AML-193 (cell line): ENCODE measurements around the gene HTR6.

Source experiments
- DNase-seq, 2 experiments: peaks; one replicate each; lab custom pipeline; 2025; lab: John Stamatoyannopoulos, UW

The HTR6 gene

DNA sequence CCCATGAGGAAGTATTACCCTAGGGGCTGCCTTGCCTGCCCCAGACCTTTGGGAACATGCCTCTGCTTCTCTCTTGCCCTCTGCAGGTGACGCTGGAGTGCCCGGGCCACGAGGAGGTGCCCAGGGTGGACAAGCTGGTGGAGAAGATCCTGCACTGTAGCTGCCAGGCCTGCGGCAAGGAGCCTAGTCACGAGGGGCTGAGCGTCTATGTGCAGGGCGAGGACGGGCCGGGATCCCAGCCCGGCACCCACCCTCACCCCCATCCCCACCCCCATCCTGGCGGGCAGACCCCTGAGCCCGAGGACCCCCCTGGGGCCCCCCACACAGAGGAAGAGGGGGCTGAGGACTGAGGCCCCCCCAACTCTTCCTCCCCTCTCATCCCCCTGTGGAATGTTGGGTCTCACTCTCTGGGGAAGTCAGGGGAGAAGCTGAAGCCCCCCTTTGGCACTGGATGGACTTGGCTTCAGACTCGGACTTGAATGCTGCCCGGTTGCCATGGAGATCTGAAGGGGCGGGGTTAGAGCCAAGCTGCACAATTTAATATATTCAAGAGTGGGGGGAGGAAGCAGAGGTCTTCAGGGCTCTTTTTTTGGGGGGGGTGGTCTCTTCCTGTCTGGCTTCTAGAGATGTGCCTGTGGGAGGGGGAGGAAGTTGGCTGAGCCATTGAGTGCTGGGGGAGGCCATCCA is 7.8 kb upstream of the HTR6 start:
- no peak for DNase-seq

DNA sequence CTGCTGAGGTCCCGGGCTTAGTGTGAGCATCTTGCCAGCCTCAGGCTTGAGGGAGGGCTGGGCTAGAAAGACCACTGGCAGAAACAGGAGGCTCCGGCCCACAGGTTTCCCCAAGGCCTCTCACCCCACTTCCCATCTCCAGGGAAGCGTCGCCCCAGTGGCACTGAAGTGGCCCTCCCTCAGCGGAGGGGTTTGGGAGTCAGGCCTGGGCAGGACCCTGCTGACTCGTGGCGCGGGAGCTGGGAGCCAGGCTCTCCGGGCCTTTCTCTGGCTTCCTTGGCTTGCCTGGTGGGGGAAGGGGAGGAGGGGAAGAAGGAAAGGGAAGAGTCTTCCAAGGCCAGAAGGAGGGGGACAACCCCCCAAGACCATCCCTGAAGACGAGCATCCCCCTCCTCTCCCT is 7.2 kb upstream of the HTR6 start:
- no peak for DNase-seq

DNA sequence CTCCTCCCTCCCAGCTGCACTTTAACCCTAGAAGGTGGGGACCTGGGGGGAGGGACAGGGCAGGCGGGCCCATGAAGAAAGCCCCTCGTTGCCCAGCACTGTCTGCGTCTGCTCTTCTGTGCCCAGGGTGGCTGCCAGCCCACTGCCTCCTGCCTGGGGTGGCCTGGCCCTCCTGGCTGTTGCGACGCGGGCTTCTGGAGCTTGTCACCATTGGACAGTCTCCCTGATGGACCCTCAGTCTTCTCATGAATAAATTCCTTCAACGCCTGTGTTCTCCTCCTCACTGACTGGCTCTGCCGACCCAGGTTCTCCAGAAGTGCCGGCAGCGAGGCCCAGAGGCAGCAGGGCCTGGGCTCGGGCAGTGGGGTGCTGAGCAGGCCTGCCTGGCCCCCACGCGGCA is 6.5 kb upstream of the HTR6 start:
- DNase-seq: no peak

DNA sequence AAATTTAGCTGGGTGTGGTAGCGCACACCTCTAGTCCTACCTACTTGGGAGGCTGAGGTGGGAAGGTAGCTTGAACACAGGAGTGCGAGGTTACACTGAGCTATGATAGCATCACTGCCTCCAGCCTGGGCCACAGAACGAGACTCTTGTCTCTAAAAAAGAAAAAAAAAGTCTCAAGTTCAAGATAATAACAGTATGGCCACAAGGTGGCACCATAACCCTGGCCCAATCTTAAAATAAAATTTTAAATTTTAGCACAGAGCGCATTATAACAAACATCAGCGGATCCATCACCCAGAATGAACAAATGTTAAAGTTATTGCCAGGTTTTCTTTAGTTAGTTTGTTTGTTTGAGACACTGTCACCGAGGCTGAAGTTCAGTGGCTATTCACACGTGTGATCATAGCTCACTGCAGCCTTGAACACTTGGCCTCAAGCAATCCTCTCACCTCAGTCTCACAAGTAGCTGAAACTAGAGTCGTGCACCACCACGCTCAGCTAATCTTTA is 2.9 kb upstream of the HTR6 start:
- peak; percentile 40 to 56 for DNase-seq

DNA sequence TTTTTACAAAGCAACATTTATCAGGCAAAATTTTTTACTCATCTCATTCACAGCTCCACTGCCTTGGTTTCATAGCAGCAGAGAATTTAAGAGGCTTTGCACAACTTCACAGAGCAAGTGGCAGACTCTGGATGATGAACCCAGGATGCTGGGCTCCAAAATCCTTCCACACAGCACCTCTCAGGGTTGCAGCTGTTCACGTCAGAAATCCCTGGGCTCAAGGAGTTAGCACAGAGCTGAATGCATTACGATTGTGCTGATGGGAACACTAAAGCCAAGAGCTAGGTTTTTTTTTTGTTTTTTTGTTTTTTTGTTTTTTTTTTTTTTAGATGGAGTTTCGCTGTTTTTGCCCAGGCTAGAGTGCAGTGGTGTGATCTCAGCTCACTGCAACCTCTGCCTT is 2.4 kb upstream of the HTR6 start:
- DNase-seq: no peak

DNA sequence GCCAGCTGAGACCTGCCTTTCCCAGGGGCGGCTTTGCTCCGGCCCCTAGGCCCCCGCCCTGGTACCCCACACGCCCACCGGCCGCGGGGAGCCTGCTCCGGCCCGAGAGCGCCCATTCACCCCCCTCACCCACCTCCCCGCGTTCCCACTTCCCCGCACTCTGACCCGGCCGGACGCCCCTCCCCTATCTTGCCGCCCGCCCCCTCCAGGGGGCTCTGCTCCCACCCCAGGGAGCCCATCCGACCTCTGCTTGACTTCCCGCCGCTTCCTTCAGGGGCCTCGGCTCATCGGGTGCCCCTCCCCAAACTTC is 466 bp downstream of the HTR6 start:
- DNase-seq: no peak

DNA sequence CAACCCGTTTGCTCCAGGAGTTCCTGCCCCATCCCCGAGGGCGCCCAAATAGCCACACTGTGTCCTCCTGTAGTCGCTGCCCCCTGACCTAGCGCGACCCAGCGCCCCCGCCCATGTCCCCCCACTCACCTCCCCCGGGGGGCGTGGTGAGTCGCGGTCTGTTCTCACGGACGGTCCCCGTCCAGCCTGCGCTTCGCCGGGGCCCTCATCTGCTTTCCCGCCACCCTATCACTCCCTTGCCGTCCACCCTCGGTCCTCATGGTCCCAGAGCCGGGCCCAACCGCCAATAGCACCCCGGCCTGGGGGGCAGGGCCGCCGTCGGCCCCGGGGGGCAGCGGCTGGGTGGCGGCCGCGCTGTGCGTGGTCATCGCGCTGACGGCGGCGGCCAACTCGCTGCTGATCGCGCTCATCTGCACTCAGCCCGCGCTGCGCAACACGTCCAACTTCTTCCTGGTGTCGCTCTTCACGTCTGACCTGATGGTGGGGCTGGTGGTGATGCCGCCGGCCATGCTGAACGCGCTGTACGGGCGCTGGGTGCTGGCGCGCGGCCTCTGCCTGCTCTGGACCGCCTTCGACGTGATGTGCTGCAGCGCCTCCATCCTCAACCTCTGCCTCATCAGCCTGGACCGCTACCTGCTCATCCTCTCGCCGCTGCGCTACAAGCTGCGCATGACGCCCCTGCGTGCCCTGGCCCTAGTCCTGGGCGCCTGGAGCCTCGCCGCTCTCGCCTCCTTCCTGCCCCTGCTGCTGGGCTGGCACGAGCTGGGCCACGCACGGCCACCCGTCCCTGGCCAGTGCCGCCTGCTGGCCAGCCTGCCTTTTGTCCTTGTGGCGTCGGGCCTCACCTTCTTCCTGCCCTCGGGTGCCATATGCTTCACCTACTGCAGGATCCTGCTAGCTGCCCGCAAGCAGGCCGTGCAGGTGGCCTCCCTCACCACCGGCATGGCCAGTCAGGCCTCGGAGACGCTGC is 1.1 kb downstream of the HTR6 start:
- DNase-seq: no peak

DNA sequence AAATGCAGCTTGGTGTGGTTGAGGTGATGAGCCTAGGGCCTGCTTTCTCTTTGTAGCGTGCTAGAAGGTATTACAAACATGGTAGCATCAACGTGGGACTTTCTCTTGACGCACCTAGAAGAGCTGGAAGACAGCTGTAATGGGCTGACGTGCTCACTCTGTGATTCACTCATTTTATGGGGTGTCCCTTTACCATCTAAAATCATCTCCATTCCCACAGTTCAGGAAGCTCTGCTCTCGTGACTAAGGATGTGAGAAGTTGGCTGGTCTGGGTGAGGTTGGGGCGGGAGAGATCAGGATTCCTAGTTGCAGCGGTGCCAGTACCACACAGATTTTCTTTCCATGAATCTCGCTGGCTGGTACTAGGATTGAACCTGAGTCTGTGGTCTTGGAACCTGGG is 4.2 kb downstream of the HTR6 start:
- DNase-seq: no peak

DNA sequence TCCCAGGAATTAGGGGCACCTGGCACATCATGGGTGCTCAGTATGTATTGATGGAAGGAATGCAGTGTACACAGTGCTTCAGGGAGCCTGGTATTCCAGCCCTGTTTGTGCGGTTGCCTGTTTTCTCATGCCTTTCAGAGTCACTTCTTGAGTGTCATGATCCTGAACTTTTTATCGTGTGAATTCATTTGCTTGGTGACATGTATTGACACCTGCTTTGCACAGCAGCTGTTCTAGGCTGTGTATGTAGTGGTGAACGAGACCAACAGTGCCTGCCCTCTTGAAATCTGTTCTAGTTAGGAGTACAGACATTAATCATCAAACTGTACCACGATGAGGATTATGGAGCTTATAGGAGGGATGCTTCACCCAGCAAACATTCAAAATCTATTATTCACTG is 6.1 kb downstream of the HTR6 start:
- DNase-seq: no peak

DNA sequence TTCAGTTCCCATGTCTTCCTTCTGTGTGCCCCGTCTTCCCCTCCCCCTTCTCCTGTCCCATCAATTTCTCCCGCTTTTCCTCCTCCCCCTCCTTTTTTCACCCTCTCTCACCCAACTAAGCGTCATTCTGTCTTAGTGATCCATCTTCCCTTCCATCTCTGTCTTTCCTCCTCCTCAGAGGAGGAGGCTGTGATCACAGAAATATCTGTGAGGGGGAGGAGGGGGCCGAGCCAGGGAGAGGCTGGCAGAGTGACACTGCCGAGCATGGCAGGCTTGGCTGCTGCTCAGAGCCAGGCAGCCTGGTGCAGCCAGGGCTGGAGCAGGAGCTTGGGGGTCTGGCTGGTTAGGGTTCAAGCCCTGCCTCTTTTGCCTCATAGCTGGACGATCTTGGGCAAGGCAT is 7.6 kb downstream of the HTR6 start:
- no peak for DNase-seq

DNA sequence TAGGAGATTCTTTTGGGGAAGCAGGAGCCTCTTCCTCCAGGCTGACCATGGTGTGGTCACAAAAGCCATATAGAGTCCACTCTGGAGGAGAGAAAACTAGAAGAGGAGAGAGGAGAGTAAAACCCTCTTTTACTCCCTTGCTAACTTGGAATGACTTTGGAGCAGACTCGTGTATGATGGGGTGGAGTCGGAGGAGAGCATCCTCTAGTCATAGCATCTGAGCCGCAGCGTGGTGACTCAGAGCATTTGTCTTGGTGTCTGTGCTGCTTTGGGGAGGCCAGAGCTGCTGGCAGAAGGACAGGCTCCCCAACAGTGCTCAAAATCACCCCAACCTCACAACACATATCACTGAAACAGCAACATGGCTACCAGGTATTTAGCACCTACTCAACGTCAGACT is 11.1 kb downstream of the HTR6 start:
- DNase-seq: no peak

DNA sequence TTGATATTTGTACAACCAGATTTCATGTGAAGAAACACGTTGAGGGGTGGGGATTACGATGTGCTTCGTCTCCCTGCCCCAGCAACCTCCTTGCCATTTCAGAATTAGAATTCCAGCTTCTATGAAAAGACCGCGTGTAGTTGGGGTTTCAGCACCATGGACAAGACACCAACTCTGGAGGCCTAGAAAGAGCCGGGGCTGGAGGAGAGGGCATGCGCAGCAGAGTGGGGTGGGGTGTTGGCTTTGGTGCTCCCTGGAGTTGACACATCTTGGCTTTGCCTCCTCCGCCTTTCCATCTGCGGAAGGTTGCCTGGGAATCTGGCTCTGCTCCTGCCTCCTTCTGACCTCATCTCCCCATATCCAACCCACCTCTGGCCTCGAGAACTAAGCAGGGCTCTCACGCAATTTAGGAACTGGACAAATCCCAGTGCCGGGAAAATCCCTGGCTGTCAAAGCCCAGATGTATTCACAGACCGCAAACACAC is 11.8 kb downstream of the HTR6 start:
- DNase-seq: no peak

DNA sequence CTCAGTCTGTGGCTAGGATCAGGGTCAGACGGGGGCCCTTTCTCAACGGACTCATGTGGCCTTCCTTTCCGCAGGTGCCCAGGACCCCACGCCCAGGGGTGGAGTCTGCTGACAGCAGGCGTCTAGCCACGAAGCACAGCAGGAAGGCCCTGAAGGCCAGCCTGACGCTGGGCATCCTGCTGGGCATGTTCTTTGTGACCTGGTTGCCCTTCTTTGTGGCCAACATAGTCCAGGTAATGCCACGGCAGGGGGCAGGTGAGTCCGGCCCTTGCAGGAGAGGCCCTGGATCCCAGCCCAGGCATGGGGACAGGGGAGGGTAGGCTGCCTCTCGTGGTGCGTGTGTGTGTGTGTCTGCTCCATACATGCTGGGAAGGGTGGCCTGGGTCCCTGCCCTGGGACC is 13.8 kb downstream of the HTR6 start:
- no peak for DNase-seq

DNA sequence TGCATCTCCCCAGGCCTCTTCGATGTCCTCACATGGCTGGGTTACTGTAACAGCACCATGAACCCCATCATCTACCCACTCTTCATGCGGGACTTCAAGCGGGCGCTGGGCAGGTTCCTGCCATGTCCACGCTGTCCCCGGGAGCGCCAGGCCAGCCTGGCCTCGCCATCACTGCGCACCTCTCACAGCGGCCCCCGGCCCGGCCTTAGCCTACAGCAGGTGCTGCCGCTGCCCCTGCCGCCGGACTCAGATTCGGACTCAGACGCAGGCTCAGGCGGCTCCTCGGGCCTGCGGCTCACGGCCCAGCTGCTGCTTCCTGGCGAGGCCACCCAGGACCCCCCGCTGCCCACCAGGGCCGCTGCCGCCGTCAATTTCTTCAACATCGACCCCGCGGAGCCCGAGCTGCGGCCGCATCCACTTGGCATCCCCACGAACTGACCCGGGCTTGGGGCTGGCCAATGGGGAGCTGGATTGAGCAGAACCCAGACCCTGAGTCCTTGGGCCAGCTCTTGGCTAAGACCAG is 14.3 kb downstream of the HTR6 start:
- DNase-seq: no peak

DNA sequence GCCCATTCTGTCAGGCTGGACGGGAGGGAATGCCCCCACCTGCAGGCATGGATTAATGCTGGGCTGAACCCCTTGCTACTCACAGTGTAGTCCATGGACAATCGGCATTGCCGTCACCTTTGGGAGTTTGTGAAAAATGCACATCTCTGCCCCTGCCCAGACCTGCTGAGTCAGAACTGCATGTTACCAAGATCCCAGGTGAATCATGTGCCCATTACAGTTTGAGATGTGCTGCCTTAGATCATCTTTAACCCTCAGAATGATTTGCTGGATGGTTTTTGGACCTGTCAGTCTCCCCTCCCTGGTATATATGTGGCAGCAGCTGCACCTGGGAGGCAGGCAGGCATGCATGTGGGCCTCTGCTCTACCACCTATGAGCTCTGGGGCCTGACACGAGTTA is 15.0 kb downstream of the HTR6 start:
- DNase-seq: no peak

DNA sequence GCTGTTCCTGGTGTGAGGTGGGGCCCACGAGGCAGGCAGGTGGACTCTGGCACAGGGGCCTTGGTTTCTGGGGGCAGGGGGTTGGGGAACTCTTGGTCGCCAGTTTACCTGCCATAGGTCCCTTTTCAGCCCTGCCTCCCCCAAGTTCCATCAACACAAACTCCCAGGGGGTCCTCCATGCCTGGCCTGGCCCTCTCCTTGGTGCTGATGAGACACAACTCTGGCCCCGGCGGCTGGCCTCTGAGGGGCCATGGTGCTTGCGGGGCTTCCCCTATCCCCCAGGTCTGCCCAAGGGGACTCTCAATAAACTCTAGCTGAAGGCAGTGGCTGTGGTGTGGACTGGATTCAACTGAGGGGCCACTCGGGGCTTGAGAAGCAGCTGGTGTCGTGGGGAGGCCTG is 16.0 kb downstream of the HTR6 start:
- no peak for DNase-seq

DNA sequence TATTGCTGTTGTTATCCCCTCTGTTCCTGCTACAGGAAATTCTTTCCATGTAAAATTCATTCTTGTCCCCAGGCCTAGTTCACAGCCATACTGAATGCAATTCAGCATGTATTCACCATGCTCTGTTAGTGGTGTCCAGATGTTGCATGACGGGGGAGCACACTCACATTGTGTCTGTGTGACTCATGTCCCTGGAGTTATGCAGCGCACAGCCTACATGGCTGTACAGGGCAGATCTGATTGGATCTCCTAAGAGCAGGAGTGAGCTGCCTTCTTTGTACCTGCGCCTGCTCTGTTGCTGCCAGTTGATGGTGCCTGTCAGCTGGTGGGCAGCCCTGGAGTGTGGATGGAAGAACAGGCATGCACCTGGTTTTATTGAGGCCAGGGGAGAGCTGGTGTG is 17.6 kb downstream of the HTR6 start:
- no peak for DNase-seq

DNA sequence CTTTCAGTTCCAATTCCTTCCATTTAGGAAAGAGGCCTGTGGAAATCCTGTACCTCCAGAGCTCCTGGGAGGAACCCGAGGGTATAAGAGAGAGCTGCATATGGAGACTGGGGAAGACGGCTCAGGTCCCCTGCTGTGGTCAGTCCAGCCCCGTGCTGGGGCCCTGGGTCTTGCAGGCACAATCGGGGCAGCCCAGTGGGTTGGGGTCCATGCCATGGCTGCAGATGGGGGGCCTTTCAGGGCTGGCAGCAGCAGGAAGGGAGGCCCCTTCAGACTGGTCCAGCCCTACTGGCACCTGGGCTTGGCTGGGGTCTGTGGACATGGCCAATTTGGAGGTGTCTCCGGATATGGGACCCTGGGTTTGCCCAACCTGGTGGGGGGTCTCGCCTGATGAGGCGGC is 18.2 kb downstream of the HTR6 start:
- DNase-seq: no peak

DNA sequence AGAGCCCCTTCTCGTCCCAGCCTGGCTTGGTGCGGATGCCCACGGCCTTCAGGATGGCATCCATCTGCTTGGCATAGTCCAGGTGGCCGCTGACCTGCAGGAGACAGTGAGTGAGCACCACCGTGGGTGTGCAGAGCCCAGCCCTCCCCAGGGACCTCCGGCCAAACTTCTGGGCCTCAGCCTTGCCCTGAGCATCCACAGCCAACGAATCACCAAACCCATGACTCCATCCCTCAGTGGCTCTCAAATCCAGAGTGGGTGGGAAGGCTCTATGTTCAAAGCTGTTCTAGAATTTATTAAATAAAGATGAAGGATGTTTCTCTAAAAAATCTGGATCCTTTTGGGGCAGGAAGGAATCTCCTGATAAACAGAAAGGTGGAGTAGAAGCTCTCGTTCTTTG is 18.7 kb downstream of the HTR6 start:
- no peak for DNase-seq

DNA sequence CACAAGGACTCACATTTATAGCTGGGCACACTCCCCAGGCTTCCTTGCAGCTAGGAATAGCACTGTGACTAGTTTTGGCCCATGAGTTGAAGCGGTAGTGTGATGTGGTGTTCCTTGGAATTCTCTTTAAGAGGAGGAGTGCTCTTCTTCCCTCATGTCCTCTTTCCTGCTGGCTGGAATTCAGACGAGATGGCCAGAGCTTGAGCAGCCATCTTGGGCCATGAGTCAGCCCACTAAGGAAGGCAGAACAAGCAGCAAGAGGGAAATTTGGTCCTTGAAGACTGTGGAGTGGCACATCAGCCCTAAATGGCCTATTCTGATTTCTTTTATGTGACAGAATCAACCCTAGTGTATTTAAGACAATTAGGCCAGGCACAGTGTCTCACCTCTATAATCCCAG is 20.0 kb downstream of the HTR6 start:
- no peak for DNase-seq

DNA sequence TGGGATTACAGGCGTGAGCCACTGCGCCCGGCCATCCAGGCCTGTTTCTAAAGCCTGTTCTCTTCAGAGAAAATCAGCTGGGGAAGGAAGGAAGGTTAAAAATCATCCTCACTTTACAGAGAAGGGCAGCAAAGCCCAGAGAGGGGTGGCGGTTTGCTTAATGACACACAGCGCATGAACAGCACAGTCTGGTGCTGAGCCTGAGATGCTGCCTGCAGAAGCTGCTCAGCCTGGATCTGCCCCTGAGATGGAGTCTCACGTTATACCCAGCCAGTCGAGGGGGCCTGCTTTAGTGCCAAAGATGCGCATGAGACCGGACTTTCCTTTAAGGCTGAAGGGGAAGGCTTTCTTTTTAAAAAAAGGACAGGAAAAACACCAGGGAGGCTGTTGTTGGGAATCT is 21.3 kb downstream of the HTR6 start:
- DNase-seq: no peak

DNA sequence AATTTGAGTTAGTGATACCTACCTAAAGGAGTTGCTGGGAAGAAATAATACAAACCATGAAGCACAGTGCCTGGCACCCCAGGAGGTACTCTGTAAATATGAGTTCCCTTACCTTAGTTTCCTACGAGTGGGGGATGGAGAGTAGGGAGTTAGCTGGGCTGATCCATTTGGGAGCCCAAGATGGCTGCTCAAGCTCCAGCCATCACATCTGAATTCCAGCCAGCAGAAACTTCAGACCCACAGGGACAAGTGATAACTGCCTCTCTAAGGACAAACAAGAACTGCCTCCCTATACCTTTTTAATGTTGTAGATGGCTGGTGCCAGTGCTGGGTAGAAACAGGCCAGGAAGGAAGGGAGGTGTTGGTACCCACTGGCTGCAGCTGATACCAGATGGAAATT is 22.7 kb downstream of the HTR6 start:
- DNase-seq: no peak
